ENCODE data around the gene ZKSCAN7.

GRCh38 chr3:44530911-44531310 is 24.1 kb upstream of the ZKSCAN7 start:
- no peak for TF ChIP-seq ZNF274 (IDR thresholded peaks at IDR 0.05; ENCODE audit: low read depth, low read length)
- no peak for TF ChIP-seq SUZ12 (IDR thresholded peaks at IDR 0.05; ENCODE audit: extremely low read depth, insufficient read depth, insufficient read length)

Data from NT2/D1 (cell line).